RCC 7860 (cell line): ENCODE measurements around the gene TRIM62.

Source experiments
- DNase-seq: peaks from one replicate; pipeline ENCODE4 v3.0.0-alpha.2; 2015; ENCODE audit warnings: low spot score
- FAIRE-seq: peaks from 2 replicates; lab custom pipeline; 2012; peaks lifted over from hg19 to GRCh38; lab: Jason Lieb, UNC

The TRIM62 gene

DNA sequence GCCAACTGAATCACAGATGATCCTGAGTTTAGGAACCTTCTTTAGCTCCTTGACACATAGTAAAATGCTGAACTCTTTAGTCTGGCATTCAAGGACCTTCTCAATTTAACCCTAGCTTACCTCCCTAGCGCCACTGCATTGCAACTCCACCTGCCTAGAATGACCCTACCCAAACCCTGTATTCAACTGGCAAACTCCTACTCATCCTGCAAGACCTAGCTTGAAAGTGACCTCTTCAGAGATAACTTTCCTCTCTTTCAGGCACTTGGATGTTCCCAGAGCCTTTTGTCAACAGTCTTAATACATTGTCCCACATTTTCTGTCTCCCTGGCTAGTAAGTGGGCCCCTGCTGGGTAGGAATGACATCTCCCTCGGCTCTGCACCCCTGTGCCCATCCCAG is 19.7 kb downstream of the TRIM62 start:
- DNase-seq (no peak), FAIRE-seq (no peak)

DNA sequence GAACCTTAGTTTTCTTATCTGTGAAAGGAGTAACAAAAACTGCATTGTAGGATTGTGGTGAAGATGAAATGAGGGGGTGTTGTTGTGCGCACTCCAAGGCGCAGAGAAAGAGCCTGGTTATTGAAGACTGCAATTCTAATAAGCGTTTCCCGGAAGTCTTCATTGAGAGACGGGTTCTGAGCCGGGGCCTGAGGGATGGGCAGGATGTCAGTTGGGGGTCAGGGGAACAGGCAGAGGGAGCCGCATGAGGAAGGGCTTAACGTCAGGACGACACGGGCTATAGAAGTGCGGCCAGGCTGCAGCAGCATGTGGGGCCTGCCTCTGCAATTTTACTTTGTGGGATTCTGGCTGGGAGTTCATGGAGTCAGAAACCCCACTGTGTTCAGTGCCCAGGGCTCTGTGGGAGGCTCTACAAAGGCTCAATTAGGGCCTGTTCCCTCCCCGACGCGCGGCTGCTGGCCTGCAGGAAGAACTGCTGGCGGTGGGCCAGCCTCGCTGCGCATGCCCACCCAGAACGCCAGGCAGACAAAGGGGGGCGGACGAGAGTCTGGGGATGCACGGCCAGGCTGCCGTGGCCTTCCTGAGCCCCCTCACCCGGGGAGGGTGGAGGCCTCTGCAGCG is 20.7 kb downstream of the TRIM62 start:
- no peak for DNase-seq
- FAIRE-seq, result no peak

DNA sequence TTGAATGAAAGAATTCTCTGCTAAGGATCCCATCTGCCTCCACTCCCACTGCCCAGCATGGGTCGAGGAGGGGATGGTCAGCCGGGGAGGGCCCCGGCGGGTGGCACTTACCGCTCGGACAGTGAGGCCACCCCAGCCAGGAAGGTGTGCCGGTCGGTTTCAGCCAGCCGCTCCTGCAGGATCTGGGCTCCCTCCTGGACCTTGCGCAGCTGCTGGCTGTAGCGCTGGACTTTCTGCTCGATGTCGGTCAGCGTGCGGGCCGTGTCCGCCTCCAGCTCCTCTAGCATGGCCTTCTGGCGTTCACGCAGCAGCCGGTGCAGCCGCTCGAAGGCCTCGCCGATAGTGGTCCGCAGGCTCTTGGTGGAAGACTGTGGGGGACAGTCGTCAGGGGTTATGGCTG is 22.3 kb downstream of the TRIM62 start:
- FAIRE-seq (no peak), DNase-seq (no peak)

DNA sequence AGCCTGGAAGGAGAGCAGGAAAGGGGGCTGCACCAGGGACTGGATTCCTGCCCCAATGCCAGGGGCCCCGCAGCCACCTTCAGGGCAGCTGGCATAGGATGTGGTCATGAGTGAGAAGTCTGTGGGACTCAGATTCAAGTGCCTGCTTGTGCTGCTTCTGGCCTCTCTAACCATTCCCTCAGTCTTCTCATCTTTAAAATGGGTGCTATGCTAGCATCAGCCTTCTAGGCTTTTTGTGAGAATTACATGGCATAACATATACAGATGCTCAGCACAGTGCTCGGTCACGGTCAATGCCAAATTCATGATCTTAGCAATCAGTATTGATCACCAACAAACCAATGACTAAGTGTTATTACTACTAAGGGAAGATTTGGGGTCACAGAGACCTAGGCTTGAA is 23.5 kb downstream of the TRIM62 start:
- DNase-seq (no peak), FAIRE-seq (no peak)

DNA sequence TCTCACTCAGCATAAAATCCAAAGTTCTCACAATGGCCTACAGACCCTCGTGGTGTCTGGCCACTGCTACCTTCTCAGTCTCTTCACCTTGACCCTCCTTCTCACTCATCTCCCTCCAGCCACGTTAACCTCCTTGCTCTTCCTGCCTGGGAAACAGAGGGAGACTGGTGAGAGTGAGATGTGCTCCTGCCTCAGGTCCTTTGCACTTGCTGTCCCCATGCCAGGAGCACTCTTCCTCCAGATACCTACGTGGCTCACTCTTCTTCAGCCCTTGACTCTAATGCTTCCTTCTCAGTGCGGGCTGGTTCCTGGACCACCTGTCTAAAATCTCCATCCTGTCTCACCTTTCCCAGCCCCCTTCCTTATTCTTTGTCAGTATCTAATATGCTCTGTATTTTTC is 24.7 kb downstream of the TRIM62 start:
- DNase-seq, result no peak
- no peak for FAIRE-seq

DNA sequence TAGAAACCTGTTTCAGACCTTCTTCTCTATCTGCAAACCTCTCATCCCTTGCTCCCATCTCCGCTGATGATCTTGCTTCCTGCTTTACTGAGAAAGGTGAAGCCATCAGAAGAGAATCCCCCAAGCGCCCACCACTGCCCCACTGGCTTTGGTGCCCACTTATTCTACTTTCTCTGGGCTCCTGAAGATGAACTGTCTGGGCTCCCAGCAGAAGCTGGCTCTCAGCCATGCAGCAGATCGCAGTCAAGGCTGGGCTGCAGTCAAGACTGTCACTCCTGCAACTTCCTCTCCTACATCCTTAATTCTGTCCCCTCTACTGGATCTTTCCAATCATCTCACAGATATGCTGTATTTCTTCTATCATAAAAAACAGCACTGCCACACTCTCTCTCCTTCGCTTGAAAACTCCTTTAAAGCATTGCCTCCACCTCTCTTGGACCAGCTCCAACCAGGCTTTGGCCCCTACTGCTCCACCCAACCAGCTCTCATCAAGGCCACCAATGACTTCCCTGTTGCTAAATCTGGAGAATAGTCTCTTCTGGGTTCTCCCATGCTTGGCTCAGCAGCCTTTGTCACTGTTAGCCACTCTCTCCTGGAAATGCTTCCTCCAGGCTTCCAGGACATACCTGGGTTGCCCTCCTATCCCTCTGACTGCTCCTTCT is 25.8 kb downstream of the TRIM62 start:
- FAIRE-seq, result no peak

DNA sequence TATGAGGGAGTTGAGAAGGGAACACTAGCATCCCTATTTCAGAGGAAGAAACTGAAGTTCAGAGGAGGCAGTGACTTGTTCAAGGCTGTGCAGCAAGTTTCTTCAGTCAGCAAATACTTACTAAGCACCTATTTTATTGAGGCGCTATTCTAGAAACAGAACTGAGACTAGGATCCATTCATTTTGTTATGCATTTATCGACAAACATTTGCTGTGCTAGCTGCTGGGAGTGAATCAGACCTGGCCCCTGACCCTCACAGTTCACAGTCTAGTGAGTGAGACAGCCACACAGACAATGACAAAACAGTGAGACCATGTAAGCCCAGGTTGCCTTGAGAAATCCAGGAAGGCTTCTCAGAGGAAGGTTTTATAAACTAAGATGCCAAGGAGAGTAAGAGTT is 28.2 kb downstream of the TRIM62 start:
- no peak for DNase-seq
- no peak for FAIRE-seq

More for the DNA sequence above, 25.8 kb downstream of the TRIM62 start:
- no peak for DNase-seq

DNA sequence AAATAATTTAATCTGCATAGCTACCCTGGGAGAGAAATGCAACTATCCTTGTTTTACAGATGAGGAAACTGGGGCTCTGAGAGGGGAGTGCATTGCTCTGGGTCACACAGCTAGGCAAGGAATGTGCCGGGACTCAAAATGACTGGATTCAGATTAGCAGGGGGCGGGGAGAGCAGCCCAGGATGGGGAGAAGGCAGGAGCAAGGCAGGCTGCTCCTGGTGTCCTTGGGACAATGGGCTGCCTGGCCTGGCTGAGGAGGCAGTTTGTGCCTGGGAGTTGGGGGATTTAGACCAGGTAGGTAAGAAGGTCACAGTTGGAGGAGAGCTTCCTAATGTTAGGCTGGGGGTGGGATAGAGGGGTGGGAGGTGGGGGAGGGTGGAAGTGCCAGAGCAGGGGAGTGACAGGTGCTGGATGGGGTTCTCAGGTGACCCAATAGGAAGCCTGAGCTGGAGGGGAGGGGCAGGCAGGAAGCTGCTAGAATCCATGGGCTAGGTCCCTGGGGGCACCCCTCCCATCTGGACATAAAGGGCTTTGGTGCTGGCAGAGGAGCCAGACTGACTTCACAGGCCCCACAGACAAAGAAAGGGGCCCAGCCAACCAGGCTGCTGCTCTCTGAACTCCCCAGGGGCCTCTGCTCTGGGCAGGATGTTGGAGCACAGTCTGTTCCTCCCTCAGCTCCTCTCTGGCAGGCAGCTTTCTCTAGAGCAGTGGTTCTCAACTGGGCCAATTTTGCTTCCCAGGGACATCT is 29.0 kb downstream of the TRIM62 start:
- DNase-seq, result no peak
- no peak for FAIRE-seq

DNA sequence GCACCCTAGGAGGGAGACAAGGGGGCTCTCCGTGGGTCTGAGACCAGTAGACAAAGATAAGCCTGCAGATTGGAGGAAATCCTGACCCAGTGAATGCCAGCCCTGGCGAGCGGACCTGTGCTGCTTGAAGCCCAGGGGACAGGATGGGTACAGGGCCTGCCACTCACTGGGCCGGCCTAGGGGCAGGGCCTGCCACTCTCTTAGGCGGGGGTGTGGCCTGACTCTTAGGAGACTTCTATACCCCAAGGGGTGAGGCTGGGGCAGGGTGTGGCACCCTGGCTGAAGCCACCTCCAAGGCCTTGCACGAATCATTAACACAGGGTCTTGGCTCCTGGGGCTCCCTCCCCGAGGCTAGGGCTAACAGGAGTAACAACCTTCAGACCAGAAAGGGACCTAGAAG is 30.7 kb downstream of the TRIM62 start:
- FAIRE-seq (no peak), DNase-seq (no peak)

DNA sequence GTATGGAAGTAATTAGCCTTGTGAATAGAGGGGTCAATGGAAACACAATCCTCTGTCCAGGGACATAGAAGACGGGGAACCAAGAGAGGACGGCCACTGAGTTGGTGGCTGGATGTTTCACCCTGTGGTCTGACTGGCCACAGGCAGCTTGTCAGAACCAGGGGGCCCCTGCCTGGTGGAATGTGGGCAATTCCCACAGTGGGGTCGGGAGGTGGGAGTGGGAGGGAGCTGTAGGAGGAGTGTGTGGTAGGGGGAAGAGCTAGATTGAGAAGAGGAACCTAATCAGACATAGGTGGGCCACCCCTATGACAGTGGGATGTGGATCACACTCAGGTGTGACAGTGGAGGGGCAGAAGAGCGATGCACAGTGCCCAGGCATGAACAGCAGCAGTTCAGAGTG is 31.3 kb downstream of the TRIM62 start:
- no peak for DNase-seq
- no peak for FAIRE-seq

DNA sequence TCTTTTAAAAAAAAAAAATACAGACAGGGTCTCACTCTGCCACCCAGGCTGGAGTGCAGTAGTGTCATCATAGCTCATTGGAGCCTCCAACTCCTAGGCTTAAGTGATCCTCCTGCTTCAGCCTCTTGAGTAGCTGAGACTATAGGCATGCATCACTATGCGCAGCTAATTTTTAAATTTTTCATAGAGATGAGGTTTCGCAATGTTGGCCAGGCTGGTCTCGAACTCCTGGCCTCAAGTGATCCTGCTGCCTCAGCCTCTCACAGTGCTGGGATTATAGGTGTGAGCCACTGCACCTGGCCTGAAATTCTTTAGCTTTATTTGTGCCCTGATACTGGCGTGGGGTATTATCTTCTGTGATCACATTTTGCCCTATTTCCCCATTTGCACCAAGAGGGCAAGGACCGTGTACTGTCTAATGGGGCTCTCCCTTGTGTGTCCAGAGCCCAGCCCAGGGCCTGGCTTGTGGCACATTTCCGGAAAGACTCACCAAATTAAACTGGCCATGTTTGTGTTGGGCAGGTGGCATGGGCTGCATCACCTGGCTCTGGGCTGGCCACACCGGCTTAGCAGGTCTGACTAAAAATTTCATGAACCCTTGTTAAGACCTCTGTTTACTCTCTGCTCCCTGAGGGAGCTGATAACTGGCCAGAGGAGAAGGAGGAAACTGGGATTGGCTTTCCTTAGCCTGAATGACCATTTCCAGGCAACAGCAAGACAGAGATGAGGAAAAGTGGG is 32.2 kb downstream of the TRIM62 start:
- no peak for FAIRE-seq
- DNase-seq, result no peak

DNA sequence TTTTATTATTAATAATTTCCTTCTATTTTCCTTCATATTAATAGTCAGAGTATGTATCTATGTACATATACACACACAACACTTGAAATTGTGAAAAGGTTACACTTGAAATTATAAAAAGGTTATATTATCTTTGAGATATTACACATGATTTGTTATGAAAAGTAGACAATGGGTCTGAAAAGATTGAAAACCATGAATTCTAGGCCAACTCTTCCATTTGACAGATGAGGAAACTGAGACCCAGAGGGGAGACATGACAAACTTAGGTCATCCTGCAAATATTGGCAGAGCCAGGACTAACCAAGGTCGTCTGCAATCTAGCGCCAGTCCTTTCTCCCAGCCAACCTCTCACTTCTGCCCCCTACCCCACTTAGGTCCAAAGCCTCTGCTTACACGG is 33.2 kb downstream of the TRIM62 start:
- FAIRE-seq (no peak), DNase-seq (no peak)

DNA sequence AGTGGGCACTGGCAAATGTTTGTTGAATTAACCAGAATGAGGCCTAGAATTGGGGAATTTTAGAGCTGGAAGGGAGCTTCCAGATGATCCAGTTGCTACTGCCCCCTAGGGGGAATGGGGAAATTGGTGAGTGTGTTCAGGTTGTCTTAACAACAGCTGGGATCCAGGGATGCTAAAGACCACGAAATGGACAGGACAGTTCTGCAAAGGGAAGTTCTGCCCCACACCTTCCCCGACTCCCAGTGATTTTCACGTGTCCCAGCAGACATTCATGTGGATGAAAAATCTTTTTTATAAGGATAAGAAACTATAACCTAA is 33.9 kb downstream of the TRIM62 start:
- FAIRE-seq, result no peak
- DNase-seq, result peak; percentile 20

DNA sequence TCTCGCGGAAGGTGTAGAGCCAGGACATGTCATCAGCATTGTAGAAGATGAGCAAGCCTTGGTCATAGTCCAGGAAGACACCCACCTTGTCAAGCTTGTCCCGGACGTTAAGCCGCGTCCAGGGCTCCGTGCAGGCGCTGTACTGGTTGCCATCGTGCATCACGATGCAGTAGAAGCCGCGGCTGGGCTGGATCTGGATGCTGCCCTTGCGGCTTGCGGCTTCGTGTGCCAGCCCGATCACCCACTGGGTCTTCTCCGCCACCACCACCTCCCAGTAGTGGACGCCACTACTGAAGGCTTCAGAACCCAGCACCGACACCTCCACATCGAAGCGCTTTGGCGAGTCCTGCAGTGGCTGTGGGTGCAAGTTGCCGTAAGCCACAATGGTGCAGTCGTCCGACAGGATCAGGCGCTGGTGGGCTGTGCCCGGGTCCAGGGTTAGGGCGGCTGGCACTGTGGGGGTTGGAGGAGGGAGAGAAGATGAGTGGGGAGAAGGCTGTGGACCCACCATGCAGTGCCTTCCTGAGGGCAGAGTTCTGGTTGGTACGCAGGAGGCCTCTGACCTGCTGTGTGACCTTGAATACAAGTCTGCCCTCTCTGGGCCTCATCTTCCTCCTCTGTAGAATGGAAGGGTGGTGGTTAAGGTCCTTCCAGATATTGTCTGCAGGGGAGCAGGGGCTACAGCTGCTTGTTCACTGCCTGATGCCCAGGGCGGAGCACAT is 34.4 kb downstream of the TRIM62 start:
- no peak for DNase-seq

DNA sequence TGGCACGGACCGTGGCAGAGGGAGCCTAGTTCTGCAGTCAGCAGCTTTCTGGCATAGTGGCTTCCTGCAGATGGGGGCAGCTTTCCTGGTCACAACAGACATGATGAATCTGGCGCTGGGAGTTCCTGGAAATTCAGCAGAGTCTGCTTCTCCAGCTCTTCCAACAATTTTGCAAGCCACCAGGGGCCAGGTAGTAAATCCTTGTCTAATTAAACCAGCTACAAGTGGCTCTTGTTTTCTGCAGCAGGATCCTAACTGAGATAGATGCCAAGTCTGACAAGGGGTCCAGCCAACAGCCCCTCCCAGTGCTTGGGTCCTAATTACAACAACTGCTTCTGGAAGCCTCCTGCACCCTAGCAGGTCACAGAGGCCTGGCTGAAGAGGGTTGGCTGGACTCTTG is 35.8 kb downstream of the TRIM62 start:
- no peak for DNase-seq

More for the DNA sequence above, 34.4 kb downstream of the TRIM62 start:
- FAIRE-seq, result no peak

DNA sequence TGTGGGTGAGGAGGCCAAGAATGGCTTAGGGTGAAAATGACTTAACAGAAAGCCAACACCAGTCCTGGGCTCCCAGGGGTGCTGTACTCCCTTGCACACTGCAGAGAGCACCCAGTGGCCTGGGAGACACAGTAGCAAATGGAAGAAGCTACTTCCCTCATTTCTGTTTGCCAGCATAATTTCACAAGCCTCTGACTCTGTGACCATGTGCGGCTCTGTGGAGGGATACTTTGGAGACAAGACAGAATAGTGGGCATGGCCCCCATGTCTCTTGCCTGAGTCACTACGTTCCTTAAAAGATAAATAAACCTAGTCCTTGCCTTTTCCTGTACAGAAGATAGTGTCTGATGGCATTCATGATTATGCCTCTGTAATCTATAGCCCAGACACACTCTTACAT is 38.1 kb downstream of the TRIM62 start:
- FAIRE-seq (no peak), DNase-seq (no peak)

More for the DNA sequence above, 35.8 kb downstream of the TRIM62 start:
- FAIRE-seq, result no peak

DNA sequence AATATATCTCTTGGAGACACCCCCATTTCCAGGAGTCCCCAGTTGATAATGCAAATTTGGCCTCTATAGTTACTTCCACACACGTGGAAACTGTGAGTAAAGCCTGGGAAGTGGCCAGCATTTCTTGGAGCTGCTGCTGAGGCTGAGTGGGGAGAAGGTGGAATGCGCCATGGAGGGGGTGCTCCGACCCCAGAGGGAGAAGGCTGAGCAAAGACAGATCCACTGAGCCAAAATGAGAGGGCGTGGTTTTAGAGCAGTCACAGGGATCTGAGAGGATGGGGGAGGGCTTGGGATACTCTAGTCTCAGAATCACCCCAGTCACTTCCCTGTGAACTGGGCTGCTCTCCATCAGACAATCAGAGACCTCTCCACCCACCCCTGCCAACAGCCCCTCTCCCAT is 38.7 kb downstream of the TRIM62 start:
- no peak for DNase-seq
- no peak for FAIRE-seq

DNA sequence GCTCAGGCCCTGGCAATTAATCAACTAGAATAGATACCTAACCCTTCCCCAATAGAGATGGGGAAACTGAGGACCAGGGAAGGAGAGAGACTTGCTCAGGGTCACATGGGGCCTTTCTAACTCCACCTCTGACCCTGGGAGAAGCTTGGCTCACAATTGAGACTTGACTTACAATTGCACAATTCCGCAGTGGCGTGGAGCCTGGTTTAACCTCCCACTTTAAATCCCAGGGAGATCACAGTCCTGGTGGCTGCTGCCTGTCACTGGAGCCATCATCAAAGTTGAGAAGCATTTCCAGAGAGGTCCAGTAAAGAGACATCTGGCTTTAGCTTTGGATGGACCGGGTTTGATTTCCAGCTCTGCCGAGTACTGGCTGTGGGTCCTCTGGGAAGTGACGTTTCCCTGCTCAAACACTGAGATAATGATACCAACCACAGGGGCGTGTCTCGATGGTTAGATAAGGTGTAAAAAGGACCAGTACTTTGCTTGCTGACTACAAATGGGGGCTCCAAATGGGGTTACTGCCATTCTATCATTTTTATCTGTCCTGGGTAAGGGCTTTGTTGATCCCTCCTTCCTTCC is 39.3 kb downstream of the TRIM62 start:
- FAIRE-seq, result no peak
- DNase-seq, result no peak

DNA sequence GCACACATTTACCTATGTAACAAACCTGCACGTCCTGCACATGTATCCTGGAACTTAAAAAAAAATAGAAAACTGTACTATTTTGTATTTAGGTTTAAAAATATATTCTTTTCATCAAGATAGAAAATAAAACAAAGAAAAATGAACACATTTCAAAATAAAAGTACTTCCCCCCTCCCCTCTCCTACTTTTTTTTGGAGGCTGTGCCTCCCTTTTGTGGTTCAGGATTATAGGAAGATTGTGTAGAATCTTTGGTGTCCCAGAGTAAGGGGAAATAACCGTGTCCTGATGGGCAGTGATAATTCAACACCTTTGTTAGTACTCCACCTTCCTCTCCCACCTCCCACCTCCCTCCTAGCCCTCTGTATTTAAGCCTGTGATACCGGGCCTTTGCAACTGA is 40.1 kb downstream of the TRIM62 start:
- no peak for FAIRE-seq

DNA sequence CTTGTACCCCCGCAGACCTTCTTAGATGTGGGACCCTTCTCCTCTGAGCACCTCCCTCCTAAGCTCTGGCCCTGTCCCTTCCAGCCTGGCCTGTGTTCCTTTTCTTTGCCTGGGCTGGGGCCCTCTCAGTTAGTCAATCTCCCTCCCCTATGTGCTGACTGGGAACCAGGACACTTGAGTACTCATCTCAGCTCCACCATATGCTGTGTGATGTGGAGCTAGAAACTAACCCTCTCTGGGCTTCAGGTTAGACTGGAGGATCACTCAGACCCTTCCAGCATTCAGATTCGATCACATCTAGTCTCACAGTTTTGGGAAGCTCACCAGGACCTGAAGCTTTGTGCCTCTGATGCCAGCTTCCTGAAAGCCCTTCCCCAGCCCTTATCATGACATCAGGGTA is 40.6 kb downstream of the TRIM62 start:
- FAIRE-seq, result no peak

More for the DNA sequence above, 40.1 kb downstream of the TRIM62 start:
- no peak for DNase-seq

More for the DNA sequence above, 40.6 kb downstream of the TRIM62 start:
- DNase-seq, result no peak
